Activated CD8-positive, alpha-beta memory T cell treated with anti-CD3 and anti-CD28 coated beads for 1 hour (primary cell): ENCODE measurements around the gene PRKAG2.

Source experiments
- DNase-seq, 2 donors: peaks; one replicate each; pipeline ENCODE4 v3.0.0-alpha.2; 2020; ENCODE audit warnings: low read depth in 1 of 2; ENCODE audit errors: extremely low read depth in 1 of 2

The PRKAG2 gene

DNA sequence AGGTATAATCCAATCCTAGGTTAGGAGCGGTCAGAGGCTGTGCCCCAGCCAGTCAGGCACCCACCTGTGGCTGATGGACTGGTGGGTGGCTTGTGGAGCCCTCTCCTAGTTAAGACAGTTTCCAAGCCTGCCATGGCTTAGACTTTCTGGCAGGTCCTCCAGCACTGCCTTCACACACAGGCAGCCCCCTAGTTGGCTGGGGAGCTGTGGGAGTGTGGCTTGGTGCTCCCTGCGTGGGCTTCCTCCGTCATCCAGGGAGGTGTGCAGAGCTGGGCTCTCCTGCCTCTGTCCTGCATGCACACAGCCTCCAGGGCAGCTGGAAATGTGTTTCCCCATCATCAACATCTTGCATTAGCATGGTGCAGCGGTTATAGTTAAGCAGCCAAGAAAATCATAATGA lies 273.0 kb downstream of the PRKAG2 start:
- no peak for DNase-seq

- no peak for DNase-seq
These were observed 275.2 kb downstream of the PRKAG2 start for GRCh38 chr7:151601521-151602305.

DNA sequence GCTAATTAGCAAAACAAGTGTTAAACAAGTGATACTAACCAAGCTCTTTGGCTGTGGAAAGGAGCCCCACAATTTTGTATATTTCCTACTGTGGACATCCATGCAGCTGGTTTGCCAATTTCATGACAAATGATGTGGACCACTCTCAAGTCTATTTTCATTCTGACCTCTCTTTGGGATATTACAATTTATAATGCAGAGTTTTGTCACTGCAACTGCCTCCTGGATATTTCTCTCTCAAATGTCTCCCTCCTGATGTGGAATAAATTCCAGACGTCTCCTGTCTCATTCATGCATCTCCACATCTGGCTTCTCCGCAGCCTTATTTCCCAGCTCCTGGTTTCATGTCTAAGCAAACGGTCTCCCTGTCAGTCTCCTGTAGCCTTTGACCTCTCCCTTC lies 276.6 kb downstream of the PRKAG2 start:
- DNase-seq: no peak

DNA sequence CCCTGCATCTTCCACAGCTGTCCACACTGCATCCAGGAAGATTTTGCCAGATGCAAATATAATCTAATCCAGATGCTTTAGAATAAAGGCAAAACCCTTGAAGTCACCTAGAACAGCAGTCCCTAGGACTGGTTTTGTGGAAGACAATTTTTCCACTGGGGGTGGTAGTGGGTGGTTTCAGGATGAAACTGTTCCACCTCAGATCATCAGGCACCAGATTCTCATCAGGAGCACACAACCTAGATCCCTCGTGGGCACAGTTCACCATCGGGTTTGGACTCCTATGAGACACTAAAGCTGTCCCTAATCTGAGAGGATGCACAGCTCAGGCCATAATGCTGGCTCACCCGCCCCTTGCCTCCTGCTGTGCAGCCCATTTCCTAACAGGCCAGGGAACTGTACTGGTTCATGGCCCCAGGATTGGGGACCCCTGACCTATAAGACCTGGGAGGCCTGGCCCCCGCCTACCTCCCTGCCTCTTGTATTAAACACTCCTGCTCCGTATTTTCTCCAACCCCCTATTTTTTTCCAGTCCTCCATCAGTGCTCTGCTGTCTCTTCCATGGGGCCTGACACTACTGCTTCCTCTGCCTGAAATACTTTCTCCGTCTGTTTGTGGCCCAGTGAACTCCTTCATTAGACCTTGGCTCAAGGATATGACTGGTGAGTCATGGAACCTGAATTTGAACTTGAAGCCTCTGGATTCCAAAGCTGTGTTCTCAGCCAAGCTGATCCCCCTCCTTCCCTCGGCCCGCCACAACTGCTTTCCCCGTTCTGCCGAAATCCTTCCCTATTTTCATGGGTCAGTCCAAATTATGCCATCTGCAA lies 277.3 kb downstream of the PRKAG2 start:
- no peak for DNase-seq

- DNase-seq: no peak
These were observed 279.1 kb downstream of the PRKAG2 start for GRCh38 chr7:151597541-151598444.

DNA sequence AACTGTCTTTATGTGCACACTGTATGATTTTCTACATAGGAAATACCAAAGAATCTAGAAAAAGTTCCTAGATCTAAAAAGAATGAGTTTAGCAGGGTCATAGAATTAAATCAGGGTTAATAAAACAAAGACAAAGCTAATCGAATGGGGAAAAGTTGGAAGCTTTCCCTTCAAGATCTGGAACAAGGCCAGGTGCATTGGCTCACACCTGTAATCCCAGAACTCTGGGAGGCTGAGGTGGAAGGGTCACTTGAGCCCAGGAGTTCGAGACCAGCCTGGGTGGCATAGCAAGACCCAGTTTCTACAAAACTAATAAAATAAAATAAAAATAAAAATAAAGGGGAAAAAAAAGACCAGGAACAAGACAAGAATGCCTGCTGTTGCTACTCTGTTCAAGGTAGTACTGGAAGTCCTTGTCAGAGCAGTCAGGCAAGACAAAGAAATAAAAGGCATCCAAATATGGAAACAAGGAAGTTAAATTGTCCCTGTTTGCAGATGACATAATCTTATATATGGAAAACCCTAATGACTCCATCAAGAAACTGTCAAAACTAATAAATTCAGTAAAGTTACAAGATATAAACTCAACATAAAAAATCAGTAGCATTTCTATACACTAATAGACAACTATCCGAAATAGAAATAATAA lies 281.1 kb downstream of the PRKAG2 start:
- no peak for DNase-seq

GRCh38 chr7:151592868-151593486 lies 283.9 kb downstream of the PRKAG2 start:
- no peak for DNase-seq

GRCh38 chr7:151592330-151592729 lies 284.6 kb downstream of the PRKAG2 start:
- DNase-seq: no peak

DNA sequence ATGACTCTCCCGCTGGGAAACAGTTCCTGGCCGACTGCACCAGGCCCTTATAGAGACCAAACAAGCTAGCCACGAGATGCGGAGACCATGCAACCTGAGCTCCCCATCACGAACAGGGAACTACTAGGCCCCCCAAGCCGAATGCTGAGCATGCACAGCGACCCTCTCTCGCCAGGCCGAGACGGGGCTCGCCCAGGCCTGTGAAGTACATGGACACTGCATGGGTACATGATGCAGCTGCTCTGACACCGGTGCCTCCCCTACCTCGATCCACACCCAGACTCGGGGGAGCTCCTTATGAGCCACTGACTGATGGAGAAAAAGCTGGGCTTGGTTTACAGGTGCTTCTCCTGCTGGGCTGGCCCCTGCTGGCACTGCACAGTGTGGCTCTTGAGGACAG lies 285.0 kb downstream of the PRKAG2 start:
- no peak for DNase-seq

GRCh38 chr7:151590850-151591771 lies 285.8 kb downstream of the PRKAG2 start:
- no peak for DNase-seq

DNA sequence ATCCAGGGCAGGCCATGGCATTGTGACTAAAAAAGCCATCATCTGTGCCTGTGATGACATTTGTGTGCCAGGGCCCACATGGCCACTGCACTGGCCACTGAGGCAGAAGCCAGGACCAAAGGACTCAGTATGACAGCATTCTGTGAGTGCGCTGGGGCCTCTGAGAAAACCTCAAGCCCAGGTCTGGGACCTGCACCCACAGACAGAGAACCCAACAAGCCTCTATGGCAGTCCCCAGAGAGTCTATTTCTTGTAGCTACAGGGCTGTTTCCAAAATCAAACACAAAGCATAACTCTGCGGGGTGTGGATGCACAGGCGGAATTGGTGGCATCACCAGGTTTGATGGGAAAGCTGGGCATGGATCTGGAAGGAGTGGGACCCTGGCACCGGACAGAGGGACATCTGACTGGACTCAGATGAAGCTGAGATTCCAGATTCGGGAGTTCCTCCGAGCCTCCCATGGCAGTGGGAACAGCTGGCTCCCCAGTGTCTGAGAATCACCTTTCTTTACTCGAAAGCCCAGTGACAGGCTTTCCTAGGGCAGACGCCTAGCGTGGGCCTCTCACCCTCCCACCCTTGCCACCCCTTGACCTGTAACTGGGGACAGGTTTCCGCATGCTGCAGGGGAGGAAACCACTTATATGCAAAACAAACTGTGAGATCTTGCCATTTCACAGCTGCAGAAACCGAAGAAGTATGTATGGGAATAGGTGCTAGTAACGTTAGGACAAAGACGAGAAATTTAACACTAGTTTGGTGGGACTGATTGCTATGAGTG lies 286.7 kb downstream of the PRKAG2 start:
- DNase-seq: no peak

- no peak for DNase-seq
These were observed 287.9 kb downstream of the PRKAG2 start for GRCh38 chr7:151588982-151589381.

- DNase-seq: no peak
These were observed 290.2 kb downstream of the PRKAG2 start for GRCh38 chr7:151586531-151587260.

DNA sequence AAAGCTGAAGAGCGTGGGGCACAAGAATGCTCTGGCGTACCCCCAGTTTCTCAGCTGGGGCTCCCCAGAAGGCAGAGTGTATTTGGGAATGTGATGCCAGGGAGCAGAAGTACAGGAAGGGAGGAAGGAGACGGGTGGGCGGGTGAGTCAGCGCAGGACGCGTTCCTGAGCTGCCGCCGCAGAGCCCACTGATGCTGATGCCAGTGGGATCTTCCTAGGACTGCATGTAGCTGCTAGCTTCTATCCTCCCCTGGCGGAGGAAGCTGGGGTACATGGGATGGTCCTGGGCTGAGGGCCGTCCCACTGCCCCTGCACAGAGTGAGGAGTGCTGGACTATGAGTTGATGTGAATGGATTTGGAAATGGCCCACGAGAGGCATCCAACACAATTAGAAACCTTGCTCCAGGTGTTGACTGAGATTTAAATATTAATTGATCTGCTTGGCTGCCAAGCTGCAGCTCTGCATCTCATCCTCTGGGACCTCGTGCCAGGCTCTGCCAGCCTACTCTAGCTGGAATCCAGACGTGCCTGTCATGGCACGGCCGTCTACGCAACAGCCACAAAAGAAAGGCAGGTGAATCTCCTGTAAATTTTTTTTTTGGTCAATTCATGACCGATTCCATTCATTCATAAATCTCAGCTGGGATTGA lies 291.0 kb downstream of the PRKAG2 start:
- no peak for DNase-seq

DNA sequence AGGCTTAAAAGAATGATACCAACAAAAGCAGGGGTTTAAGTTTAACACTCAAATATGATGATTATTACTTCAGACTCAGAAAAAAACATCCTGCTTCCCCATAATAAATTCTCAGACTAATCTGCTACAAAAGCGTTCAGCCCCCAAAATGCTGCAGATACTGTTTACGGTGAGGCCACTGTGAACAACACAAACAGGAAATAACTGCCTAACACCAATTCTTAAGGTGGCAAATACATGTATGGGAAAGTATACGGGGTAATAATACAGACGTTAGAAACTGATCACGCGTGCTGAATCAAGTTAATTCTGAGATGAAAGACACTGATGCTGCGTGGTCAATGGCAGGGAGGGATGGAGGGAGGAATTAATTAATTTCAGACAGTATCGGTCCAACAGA lies 295.2 kb downstream of the PRKAG2 start:
- DNase-seq: no peak

- no peak for DNase-seq
These were observed 297.3 kb downstream of the PRKAG2 start for GRCh38 chr7:151579644-151580043.

GRCh38 chr7:151575410-151575809 lies 301.5 kb downstream of the PRKAG2 start:
- DNase-seq: no peak
